Measurements from ENCODE around the gene CFDP1. TPM values are rescaled to one million over a fixed set of nuclear protein-coding genes. Genes with fewer than 3 reads are reported as not detected.

The CFDP1 gene
- polyA plus RNA-seq, 3 donors: 12.9 to 23.2 (median 19.0) TPM

- H3K4me1 Mint-ChIP-seq: peaks cover 14% of the 10 kb centered on the region
- Histone ChIP-seq H3K4me2 (replicated peaks; ENCODE audit: extremely low read depth, low read length, poor library complexity, severe bottlenecking) (no peak overlapping the region), H3K9ac (ENCODE audit: insufficient read depth, low read length, poor library complexity, severe bottlenecking) (no peak overlapping the region), H3K4me1 (ENCODE audit: control insufficient read depth in 1 of 2, insufficient read depth in 2 of 2, low read length in 2 of 2) (peaks cover 12 to 18% of the 10 kb centered on the region in 2 donors), H3K27ac (ENCODE audit: low read depth in 1 of 2, low read length in 2 of 2) (no peak overlapping the region), H3K79me2 (ENCODE audit: insufficient read depth, low read length) (no peaks in the 10 kb centered on the region), H3K9me3 (replicated peaks in 1 of 2; ENCODE audit: control insufficient read depth in 1 of 2, insufficient read depth in 1 of 2, low read length in 2 of 2) (no peaks in the 10 kb centered on the region), H4K20me1 (ENCODE audit: insufficient read depth, low read length) (no peaks in the 10 kb centered on the region), H3K4me3 (replicated peaks in 1 of 3; ENCODE audit: low read depth in 2 of 3, low read length in 3 of 3) (no peak overlapping the region), H3K36me3 (replicated peaks in 1 of 2; ENCODE audit: control insufficient read depth in 1 of 2, insufficient read depth in 2 of 2, low read length in 2 of 2) (no peaks in the 10 kb centered on the region), H3K27me3 (ENCODE audit: control insufficient read depth in 2 of 2, insufficient read depth in 2 of 2, low read length in 2 of 2) (no peaks in the 10 kb centered on the region), H2AFZ (ENCODE audit: insufficient read depth, low read depth, low read length, poor library complexity, severe bottlenecking) (no peak overlapping the region)
- no peak for TF ChIP-seq CTCF (IDR thresholded peaks at IDR 0.05)
- 97% methylated on average over 76 of the region's 80 CpGs for WGBS (ENCODE audit: insufficient coverage)
- intact Hi-C loops (cut with micrococcal nuclease): no loop called here
- H3K9me3 Mint-ChIP-seq: peaks cover 0 to 5% (median 0%) of the 10 kb centered on the region in 7 donors
- DNase-seq: no peak
- peaks cover 8 to 13% (median 10%) of the 10 kb centered on the region in 3 donors for H3K27me3 Mint-ChIP-seq (ENCODE audit: low read depth in 3 of 3)
- H3K36me3 Mint-ChIP-seq: no peaks in the 10 kb centered on the region
- H3K4me3 Mint-ChIP-seq: peak overlapping the region in 1 of 2 donors; percentile 58
- H3K27ac Mint-ChIP-seq: peak overlapping the region in 1 of 7 donors; percentile 66
These were observed 45.4 kb upstream of the CFDP1 start for GRCh38 chr16:75478480-75479345.

- peaks cover 12 to 18% of the 10 kb centered on the region in 2 donors for H3K4me1 ChIP-seq (ENCODE audit: control insufficient read depth in 1 of 2, insufficient read depth in 2 of 2, low read length in 2 of 2)
- no peak overlapping the region for H3K4me3 ChIP-seq (replicated peaks in 1 of 3; ENCODE audit: low read depth in 2 of 3, low read length in 3 of 3)
- no peak overlapping the region for H3K9ac ChIP-seq (ENCODE audit: insufficient read depth, low read length, poor library complexity, severe bottlenecking)
- H3K9me3 Mint-ChIP-seq: peaks cover 0 to 5% (median 0%) of the 10 kb centered on the region in 7 donors
- H3K4me2 ChIP-seq (replicated peaks; ENCODE audit: extremely low read depth, low read length, poor library complexity, severe bottlenecking): no peak overlapping the region
- H3K36me3 ChIP-seq (replicated peaks in 1 of 2; ENCODE audit: control insufficient read depth in 1 of 2, insufficient read depth in 2 of 2, low read length in 2 of 2): no peaks in the 10 kb centered on the region
- H3K27ac Mint-ChIP-seq: peak overlapping the region in 3 of 7 donors; percentile 7 to 66 (median 55)
- peak overlapping the region in 1 of 2 donors; percentile 58 for H3K4me3 Mint-ChIP-seq
- peaks cover 14% of the 10 kb centered on the region for H3K4me1 Mint-ChIP-seq
- intact Hi-C loops (cut with micrococcal nuclease): no loop called here
- no peak overlapping the region for H3K27ac ChIP-seq (ENCODE audit: low read depth in 1 of 2, low read length in 2 of 2)
- TF ChIP-seq CTCF (IDR thresholded peaks at IDR 0.05): no peak
- no peaks in the 10 kb centered on the region for H3K36me3 Mint-ChIP-seq
- DNase-seq: peak; percentile 59 to 87 (median 70)
- no peaks in the 10 kb centered on the region for H3K9me3 ChIP-seq (replicated peaks in 1 of 2; ENCODE audit: control insufficient read depth in 1 of 2, insufficient read depth in 1 of 2, low read length in 2 of 2)
- peaks cover 8 to 11% (median 10%) of the 10 kb centered on the region in 3 donors for H3K27me3 Mint-ChIP-seq (ENCODE audit: low read depth in 3 of 3)
- H3K27me3 ChIP-seq (ENCODE audit: control insufficient read depth in 2 of 2, insufficient read depth in 2 of 2, low read length in 2 of 2): no peaks in the 10 kb centered on the region
- WGBS (ENCODE audit: insufficient coverage): 27% methylated on average over 3 of the region's 4 CpGs
- H2AFZ ChIP-seq (ENCODE audit: insufficient read depth, low read depth, low read length, poor library complexity, severe bottlenecking): peak overlapping the region; percentile 12
- H4K20me1 ChIP-seq (ENCODE audit: insufficient read depth, low read length): no peaks in the 10 kb centered on the region
- no peaks in the 10 kb centered on the region for H3K79me2 ChIP-seq (ENCODE audit: insufficient read depth, low read length)
These were observed 44.6 kb upstream of the CFDP1 start for GRCh38 chr16:75477680-75478473.

All from CD14-positive monocyte (primary cell).